Osteoblast (primary cell): ENCODE measurements around the gene MFAP2. TPM values are rescaled to one million over a fixed set of nuclear protein-coding genes. Genes with fewer than 3 reads are reported as not detected.

Experiments used
- DNase-seq: peaks from one replicate; pipeline ENCODE4 v3.0.0; 2011; ENCODE audit warnings: low spot score, mixed read lengths; ENCODE audit not compliant: insufficient read length; ENCODE audit errors: missing footprints
- H2AFZ ChIP-seq: 2 replicates; pipeline ENCODE4 v1.6.0; 2011; ENCODE audit warnings: mild to moderate bottlenecking, low read length
- H3K27ac ChIP-seq: 2 replicates; pipeline ENCODE4 v1.5.1; 2011; ENCODE audit warnings: mild to moderate bottlenecking, low read depth, low read length, moderate library complexity
- H3K27me3 ChIP-seq: 2 replicates; pipeline ENCODE4 v1.6.0; 2012; ENCODE audit warnings: mild to moderate bottlenecking, control low read depth, inconsistent platforms, low read length, moderate library complexity; ENCODE audit not compliant: insufficient read depth
- H3K36me3 ChIP-seq: 2 replicates; pipeline ENCODE4 v1.5.1; 2011; ENCODE audit warnings: mild to moderate bottlenecking, low read length, control low read depth, moderate library complexity; ENCODE audit not compliant: insufficient read depth
- H3K4me1 ChIP-seq: 2 replicates; pipeline ENCODE4 v1.5.1; 2011; ENCODE audit warnings: mild to moderate bottlenecking, low read length, control low read depth, moderate library complexity; ENCODE audit not compliant: insufficient read depth
- H3K4me2 ChIP-seq: 2 replicates; pipeline ENCODE4 v1.6.0; 2011; ENCODE audit warnings: mild to moderate bottlenecking, low read length; ENCODE audit not compliant: insufficient read depth
- H3K4me3 ChIP-seq: fragments of 200-600 bp; sonication (generic); 3 replicates; pipeline ENCODE4 v1.5.1; 2012; ENCODE audit warnings: mild to moderate bottlenecking, low read length, inconsistent platforms; ENCODE audit not compliant: insufficient read depth
- H3K79me2 ChIP-seq: 2 replicates; pipeline ENCODE4 v1.6.0; 2012; ENCODE audit warnings: mild to moderate bottlenecking, low read length, control low read depth, inconsistent platforms; ENCODE audit not compliant: insufficient read depth
- H3K9me3 ChIP-seq: 2 replicates; pipeline ENCODE4 v1.5.1; 2011; ENCODE audit warnings: low read depth, low read length, control low read depth
- H4K20me1 ChIP-seq: 2 replicates; pipeline ENCODE4 v1.6.0; 2012; ENCODE audit warnings: mild to moderate bottlenecking, low read length, control low read depth; ENCODE audit not compliant: insufficient read depth
- total RNA-seq: library from RNA; depleted of rRNA; stranded (reverse); fragments of >200 nt; gene quantifications from 2 replicates; pipeline ENCODE4 v1.2.3, GENCODE V29; 2012
- TF ChIP-seq, protein P1 (sequence below): IDR thresholded peaks from 2 replicates; pipeline ENCODE4 v1.5.1; 2011; ENCODE audit warnings: mild to moderate bottlenecking, low read depth, low read length, moderate library complexity; ENCODE audit errors: extremely low read depth

Gene MFAP2
- total RNA-seq, 1 donor, result 61.2 TPM

GRCh38 chr1:16978567-16979474 lies 1.6 kb downstream of the MFAP2 start:
- peaks cover 34% of the 10 kb centered on the region for H3K4me1 ChIP-seq
- no peak overlapping the region for H2AFZ ChIP-seq
- H3K27me3 ChIP-seq, result no peaks in the 10 kb centered on the region
- peaks cover 13% of the 10 kb centered on the region for H3K36me3 ChIP-seq
- TF ChIP-seq, protein P1, sequence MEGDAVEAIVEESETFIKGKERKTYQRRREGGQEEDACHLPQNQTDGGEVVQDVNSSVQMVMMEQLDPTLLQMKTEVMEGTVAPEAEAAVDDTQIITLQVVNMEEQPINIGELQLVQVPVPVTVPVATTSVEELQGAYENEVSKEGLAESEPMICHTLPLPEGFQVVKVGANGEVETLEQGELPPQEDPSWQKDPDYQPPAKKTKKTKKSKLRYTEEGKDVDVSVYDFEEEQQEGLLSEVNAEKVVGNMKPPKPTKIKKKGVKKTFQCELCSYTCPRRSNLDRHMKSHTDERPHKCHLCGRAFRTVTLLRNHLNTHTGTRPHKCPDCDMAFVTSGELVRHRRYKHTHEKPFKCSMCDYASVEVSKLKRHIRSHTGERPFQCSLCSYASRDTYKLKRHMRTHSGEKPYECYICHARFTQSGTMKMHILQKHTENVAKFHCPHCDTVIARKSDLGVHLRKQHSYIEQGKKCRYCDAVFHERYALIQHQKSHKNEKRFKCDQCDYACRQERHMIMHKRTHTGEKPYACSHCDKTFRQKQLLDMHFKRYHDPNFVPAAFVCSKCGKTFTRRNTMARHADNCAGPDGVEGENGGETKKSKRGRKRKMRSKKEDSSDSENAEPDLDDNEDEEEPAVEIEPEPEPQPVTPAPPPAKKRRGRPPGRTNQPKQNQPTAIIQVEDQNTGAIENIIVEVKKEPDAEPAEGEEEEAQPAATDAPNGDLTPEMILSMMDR, result no peak
- peak overlapping the region; percentile 51 for H3K27ac ChIP-seq
- H4K20me1 ChIP-seq, result peaks cover 28% of the 10 kb centered on the region
- peak; percentile 100 for DNase-seq
- H3K4me3 ChIP-seq, result peak overlapping the region; percentile 78
- peak overlapping the region; percentile 83 for H3K4me2 ChIP-seq
- no peaks in the 10 kb centered on the region for H3K9me3 ChIP-seq
- H3K79me2 ChIP-seq, result peaks cover 24% of the 10 kb centered on the region

- Histone ChIP-seq H3K4me2 (peak overlapping the region; percentile 83), H3K4me3 (no peak overlapping the region), H3K27me3 (no peaks in the 10 kb centered on the region), H2AFZ (no peak overlapping the region), H3K36me3 (peaks cover 18% of the 10 kb centered on the region), H3K27ac (peak overlapping the region; percentile 51), H3K4me1 (peaks cover 34% of the 10 kb centered on the region), H3K9me3 (no peaks in the 10 kb centered on the region), H3K79me2 (peaks cover 24% of the 10 kb centered on the region), H4K20me1 (peaks cover 30% of the 10 kb centered on the region)
- DNase-seq, result no peak
- TF ChIP-seq, protein P1, result no peak
Observed at GRCh38 chr1:16978139-16978538, 2.3 kb downstream of the MFAP2 start.

GRCh38 chr1:16977377-16977776 lies 3.0 kb downstream of the MFAP2 start:
- peaks cover 34% of the 10 kb centered on the region for H3K4me1 ChIP-seq

GRCh38 chr1:16976966-16977365 lies 3.5 kb downstream of the MFAP2 start:
- Histone ChIP-seq H3K4me2 (no peak overlapping the region), H3K4me1 (peaks cover 31% of the 10 kb centered on the region), H3K9me3 (no peaks in the 10 kb centered on the region), H3K27me3 (no peaks in the 10 kb centered on the region), H3K79me2 (peaks cover 24% of the 10 kb centered on the region), H2AFZ (no peak overlapping the region), H3K4me3 (no peak overlapping the region), H3K36me3 (peaks cover 24% of the 10 kb centered on the region), H3K27ac (no peak overlapping the region), H4K20me1 (peaks cover 33% of the 10 kb centered on the region)
- TF ChIP-seq, protein P1, result no peak
- DNase-seq, result no peak

More at GRCh38 chr1:16977377-16977776, 3.0 kb downstream of the MFAP2 start:
- Histone ChIP-seq H3K27me3 (no peaks in the 10 kb centered on the region), H4K20me1 (peaks cover 33% of the 10 kb centered on the region), H3K79me2 (peaks cover 24% of the 10 kb centered on the region), H3K9me3 (no peaks in the 10 kb centered on the region), H3K27ac (no peak overlapping the region), H3K4me2 (no peak overlapping the region), H3K36me3 (peaks cover 21% of the 10 kb centered on the region), H3K4me3 (no peak overlapping the region), H2AFZ (no peak overlapping the region)
- TF ChIP-seq, protein P1, result no peak
- DNase-seq, result peak; percentile 89
